Activated T-helper 1 cell treated with Interleukin-2 at 50 U/mL for 16 hours (primary cell): ENCODE results near the gene CNGA3.

Source experiments
- DNase-seq: peaks from one replicate; pipeline ENCODE4 v3.0.0-alpha.2; 2020; ENCODE audit warnings: low read depth

CNGA3 gene

GRCh38 chr2:98377544-98377943 lies 31.3 kb downstream of the CNGA3 start:
- no peak for DNase-seq

GRCh38 chr2:98378196-98378595 lies 31.9 kb downstream of the CNGA3 start:
- DNase-seq, result no peak

GRCh38 chr2:98378901-98379300 lies 32.6 kb downstream of the CNGA3 start:
- no peak for DNase-seq

GRCh38 chr2:98379311-98380202 lies 33.3 kb downstream of the CNGA3 start:
- no peak for DNase-seq

GRCh38 chr2:98380203-98380535 lies 33.9 kb downstream of the CNGA3 start:
- DNase-seq, result no peak

- no peak for DNase-seq
These were observed 35.2 kb downstream of the CNGA3 start for GRCh38 chr2:98381494-98381893.

- DNase-seq, result no peak
These were observed 35.8 kb downstream of the CNGA3 start for GRCh38 chr2:98382086-98382485.

- DNase-seq, result no peak
These were observed 36.5 kb downstream of the CNGA3 start for GRCh38 chr2:98382739-98383138.

DNA sequence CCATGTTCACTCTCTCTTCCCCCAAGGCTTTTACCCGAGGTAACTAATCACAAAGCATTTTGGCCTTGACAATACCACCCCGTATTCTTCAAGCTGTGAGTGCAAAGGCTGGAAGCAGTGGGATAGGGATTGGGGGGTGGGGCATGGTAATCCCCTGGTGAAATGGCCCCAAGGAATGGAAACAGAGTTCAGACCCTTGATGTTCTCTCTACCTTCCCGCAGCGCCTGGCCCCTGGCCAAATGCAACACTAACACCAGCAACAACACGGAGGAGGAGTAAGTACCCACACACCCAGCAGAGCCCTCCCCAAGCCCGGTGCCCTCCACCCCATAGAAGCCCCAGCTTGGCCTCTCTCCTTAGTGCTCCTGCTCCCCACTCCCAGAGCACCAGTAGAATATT lies 36.9 kb downstream of the CNGA3 start:
- DNase-seq, result no peak

DNA sequence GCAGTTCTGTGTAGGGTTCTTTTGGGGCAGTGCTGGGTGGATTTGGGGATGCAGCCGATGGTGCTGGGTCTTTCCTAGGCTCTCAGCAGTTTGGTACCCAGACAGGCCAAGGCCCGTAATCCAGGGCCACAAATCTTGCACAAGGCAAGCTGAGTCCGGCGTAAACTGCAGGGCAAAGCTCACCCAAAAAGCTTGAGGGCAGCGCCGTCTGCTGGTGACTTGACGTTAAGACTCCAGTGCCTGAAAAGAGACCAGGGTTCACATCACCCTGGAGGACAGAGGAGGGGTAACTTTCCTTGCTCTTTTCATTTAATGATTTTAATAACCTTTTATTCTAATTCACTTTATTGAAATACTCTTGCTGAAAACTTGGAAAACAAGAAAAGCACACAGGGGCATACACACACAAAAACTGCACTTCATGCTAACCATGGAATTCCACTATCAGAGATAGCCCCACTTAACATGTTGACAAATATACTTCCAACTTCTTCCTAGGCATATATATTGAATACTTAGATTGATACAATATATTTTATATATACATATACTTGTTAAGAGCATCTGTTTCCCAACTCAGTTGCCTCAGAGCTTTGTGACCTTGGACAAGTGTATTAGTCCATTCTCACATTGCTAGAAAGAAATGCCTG lies 38.9 kb downstream of the CNGA3 start:
- peak; percentile 41 for DNase-seq

DNA sequence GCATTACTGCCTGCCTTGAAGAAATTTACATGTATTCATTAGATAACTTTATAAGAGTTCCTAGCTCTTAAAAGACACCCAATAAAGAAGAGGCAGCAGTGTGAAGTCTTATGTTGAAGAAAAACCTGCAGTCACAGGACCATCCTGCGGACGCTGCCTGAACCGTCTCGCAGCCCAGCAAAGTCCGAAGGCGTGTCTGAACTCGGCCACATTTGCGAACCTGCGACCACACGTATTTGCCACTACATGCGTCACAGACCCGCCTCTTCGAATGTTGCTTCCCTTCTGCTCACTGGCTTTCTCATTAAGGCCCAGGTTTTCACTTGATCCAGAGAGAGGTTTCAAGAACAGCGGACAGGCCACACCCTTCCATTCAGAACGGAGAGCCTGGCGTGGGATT lies 41.2 kb downstream of the CNGA3 start:
- DNase-seq, result no peak

- no peak for DNase-seq
These were observed 41.8 kb downstream of the CNGA3 start for GRCh38 chr2:98388081-98388480.

DNA sequence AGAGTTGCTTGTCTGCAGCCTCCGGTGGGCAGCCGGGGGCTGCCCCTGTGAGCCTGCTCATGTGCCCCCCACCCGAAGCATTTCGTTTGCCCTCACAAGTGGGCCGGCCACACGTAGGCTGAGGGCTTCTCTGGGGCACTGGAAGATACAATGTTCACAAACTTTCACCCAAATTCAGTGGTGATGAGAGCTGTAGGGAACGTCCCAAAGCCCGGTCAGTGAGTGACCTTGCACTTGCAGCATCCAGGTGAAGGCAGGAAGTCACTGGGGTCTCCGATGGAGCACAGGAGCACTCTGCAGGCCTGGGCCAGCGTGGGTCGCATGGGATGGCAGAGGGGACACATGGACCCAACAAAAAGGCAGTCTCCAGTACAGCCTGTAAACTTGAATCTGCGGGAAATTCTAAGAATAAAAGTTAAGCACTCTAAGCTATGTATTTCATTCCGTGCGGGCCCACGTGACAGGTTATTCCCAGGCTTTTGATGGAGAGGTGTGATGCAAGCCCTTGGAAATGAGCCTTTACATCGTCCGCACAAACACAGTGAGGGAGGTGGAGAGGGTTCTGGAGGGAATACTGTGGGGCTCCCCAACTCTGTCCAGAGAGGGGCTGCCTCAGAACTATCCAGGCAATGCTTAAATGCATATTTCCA lies 42.5 kb downstream of the CNGA3 start:
- no peak for DNase-seq

- no peak for DNase-seq
These were observed 43.0 kb downstream of the CNGA3 start for GRCh38 chr2:98389251-98389605.

GRCh38 chr2:98390571-98391476 lies 44.6 kb downstream of the CNGA3 start:
- no peak for DNase-seq

- DNase-seq, result no peak
These were observed 45.5 kb downstream of the CNGA3 start for GRCh38 chr2:98391581-98392270.

DNA sequence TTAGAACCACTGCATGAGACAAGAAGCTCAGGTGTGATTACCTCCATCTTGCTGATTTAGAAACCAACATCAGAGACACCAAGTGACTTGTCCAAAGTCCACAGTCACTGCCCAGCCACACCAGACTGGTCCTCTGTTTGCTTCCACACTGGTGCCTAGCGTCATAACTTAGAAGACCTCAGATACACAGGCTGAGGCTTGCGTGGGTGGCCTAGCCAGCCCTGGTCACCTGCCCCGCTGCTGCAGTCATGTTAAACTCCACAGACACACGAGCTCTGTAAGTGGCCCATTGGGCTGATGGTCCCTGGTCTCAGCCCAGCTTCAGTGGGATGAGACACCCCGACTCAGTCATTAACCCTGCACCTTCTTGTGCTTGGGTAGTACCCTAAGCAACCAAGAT lies 47.1 kb downstream of the CNGA3 start:
- no peak for DNase-seq

DNA sequence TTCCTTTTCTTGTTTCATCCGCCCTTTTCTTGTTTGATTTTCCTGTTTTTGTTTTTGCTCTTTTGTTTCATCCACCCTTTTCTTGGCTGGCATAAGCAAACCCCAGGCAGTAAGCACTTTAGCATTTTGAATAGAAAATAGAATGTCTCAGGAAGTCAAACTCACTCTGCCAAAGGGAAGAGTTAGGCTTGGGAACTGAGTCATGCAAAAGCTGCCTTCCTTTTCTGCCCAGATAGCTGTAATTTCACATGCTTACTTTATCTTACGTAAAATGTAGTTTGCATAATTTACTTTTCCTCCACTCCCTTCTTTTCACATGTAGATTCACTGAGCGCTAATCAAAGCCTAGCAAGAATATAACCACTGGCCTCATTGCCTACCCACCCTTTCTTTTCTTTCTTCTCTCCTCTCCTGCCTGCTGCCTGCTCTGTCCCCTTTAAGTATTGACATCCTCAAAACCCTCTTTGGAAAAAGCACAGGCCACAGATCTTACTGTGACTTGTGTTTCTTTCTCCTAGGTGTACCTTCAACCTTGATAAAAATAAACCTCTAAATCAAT lies 48.4 kb downstream of the CNGA3 start:
- DNase-seq, result no peak

GRCh38 chr2:98395977-98396376 lies 49.7 kb downstream of the CNGA3 start:
- DNase-seq, result no peak

- no peak for DNase-seq
These were observed 50.6 kb downstream of the CNGA3 start for GRCh38 chr2:98396745-98397355.

- DNase-seq, result no peak
These were observed 52.9 kb downstream of the CNGA3 start for GRCh38 chr2:98399140-98399539.
